ENCODE results near the gene CWF19L1.

DNA sequence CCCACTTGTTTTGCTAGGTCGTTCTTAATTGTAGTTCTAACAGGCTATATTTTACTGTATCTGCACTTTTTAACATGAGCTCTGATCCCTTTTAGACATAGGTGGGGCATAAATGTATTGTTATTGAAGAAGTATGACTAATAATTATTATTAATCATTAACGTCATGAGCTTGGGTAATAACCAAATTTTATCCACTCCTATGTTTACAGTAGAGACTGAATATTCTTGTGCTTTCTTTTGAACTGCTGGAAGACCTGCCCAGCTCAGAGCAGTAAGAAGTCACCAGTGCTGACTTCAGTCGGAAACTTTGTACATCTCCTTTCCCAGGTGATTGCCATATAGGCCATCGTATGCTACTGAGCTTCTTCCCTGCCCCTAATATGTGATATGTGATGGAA lies 43.9 kb upstream of the CWF19L1 start:
- TF ChIP-seq POLR2A (IDR thresholded peaks at IDR 0.05): no peak
- TF ChIP-seq, protein P1, sequence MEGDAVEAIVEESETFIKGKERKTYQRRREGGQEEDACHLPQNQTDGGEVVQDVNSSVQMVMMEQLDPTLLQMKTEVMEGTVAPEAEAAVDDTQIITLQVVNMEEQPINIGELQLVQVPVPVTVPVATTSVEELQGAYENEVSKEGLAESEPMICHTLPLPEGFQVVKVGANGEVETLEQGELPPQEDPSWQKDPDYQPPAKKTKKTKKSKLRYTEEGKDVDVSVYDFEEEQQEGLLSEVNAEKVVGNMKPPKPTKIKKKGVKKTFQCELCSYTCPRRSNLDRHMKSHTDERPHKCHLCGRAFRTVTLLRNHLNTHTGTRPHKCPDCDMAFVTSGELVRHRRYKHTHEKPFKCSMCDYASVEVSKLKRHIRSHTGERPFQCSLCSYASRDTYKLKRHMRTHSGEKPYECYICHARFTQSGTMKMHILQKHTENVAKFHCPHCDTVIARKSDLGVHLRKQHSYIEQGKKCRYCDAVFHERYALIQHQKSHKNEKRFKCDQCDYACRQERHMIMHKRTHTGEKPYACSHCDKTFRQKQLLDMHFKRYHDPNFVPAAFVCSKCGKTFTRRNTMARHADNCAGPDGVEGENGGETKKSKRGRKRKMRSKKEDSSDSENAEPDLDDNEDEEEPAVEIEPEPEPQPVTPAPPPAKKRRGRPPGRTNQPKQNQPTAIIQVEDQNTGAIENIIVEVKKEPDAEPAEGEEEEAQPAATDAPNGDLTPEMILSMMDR (IDR thresholded peaks at IDR 0.05): no peak
